NCI-H1417 (cell line): ENCODE results near the gene CLCA2.

ENCODE experiments used
- DNase-seq, 3 experiments: peaks; one replicate each; lab custom pipeline; 2025; lab: John Stamatoyannopoulos, UW

CLCA2 gene, protein sequence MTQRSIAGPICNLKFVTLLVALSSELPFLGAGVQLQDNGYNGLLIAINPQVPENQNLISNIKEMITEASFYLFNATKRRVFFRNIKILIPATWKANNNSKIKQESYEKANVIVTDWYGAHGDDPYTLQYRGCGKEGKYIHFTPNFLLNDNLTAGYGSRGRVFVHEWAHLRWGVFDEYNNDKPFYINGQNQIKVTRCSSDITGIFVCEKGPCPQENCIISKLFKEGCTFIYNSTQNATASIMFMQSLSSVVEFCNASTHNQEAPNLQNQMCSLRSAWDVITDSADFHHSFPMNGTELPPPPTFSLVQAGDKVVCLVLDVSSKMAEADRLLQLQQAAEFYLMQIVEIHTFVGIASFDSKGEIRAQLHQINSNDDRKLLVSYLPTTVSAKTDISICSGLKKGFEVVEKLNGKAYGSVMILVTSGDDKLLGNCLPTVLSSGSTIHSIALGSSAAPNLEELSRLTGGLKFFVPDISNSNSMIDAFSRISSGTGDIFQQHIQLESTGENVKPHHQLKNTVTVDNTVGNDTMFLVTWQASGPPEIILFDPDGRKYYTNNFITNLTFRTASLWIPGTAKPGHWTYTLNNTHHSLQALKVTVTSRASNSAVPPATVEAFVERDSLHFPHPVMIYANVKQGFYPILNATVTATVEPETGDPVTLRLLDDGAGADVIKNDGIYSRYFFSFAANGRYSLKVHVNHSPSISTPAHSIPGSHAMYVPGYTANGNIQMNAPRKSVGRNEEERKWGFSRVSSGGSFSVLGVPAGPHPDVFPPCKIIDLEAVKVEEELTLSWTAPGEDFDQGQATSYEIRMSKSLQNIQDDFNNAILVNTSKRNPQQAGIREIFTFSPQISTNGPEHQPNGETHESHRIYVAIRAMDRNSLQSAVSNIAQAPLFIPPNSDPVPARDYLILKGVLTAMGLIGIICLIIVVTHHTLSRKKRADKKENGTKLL

DNA sequence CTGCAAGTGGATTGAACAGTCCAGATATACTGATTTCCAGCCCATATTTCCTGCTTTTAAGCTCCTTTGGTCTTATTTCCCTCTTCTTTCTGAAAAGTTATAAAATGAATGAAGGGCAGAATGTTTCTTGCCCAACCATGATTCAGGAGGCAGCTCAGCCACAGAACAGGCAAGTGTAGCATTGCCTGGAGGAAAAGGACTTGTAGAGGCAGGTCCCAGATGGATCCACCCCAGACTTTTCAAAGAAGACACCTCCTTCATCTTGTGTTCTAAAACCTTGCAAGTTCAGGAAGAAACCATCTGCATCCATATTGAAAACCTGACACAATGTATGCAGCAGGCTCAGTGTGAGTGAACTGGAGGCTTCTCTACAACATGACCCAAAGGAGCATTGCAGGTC is at the start of gene CLCA2:
CLCA2 (plus strand) TSS at position 299 of the 400 bp plus-strand sequence; CDS start at position 376, 77 bp downstream.
- DNase-seq: no peak

- DNase-seq: no peak
Observed at GRCh38 chr1:86375688-86376087, 48.3 kb upstream of the CLCA2 start.

DNA sequence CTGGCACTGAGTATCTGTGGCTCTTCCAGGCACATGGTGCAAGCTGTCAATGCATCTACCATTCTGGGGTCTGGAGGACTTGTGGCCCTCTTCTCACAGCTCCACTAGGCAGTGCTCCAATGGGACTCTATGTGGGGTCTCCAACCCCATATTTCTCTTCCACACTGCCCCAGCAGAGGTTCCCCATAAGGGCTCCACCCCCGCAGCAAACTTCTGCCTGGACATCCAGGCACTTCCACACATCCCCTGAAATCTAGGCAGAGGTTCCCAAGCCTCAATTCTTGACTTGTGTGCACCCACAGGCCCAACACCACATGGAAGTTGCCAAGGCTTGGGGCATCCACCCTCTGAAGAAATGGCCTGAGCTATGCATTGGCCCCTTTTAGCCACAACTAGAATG is 46.6 kb upstream of the CLCA2 start:
- DNase-seq: no peak

DNA sequence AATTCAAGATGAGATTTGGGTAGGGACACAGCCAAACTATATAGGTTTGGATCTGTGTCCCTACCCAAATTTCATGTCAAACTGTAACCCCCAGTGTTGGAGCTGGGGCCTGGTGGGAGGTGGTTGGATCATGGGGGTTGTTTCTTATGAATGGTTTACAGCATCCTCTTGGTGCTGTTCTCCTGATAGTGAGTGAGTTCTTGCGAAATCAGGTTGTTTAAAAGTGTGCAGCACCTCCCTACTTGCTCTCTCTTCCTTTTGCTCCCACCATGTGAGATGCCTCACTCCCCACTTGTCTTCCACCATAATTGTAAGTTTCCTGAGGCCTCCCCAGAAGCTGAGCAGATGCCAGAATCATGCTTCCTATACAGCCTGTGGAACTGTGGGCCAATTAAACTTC is 45.2 kb upstream of the CLCA2 start:
- DNase-seq: no peak

GRCh38 chr1:86380257-86380861 is 43.6 kb upstream of the CLCA2 start:
- peak; percentile 7 to 79 (median 53) for DNase-seq

- DNase-seq: no peak
Observed at GRCh38 chr1:86381223-86381622, 42.7 kb upstream of the CLCA2 start.

GRCh38 chr1:86382878-86383277 is 41.1 kb upstream of the CLCA2 start:
- DNase-seq: no peak

DNA sequence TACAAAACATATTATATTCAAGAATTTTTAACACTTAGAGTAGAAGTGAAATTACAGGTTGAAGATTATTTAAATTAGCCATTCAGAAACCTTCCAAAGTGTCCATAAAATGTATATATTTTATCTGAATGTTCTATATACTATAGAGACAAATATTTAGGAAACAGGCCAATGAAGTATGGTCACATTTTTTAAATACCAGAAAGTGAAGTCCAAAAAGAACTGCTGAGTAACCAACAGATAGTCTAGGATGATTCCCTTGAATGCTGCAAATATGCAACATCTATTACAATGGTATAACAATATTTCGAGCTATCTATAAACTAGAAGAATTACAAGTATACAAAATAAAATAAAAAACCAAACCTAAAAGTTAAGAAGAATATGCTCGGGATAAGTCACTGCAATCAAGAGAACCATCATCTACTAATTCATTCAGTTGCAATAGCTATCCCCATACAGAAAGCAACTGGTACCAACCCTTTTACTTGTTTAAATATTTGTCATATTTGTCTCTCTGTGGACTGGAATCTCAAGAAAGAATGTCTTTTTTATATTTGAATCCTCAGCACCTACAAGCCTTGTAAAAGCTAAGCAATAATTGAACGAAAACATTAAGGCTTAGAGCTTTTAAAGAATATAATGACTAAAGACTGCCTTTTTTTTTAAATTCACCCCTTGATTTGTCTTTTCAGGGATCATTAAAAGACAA is 35.9 kb upstream of the CLCA2 start:
- no peak for DNase-seq

DNA sequence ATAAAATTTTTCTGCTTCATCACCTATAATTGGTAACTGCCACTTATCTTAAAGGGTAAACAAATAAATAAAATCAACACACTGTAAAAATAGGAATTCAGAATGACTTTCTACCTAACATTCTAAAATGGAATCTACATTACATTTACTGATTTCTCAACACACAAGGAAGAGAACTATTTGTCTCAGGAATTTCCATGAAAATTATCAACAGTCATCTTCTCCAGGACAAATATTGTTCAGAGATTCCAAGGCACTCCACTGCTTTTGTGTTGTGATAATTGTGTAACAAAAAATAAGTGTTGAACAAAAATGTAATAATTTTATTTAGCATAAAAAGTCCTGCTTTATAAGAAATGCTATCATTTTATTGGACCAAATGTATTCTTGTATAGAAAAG is 35.2 kb upstream of the CLCA2 start:
- no peak for DNase-seq

GRCh38 chr1:86389307-86389706 is 34.7 kb upstream of the CLCA2 start:
- DNase-seq: no peak

GRCh38 chr1:86394416-86394815 is 29.6 kb upstream of the CLCA2 start:
- no peak for DNase-seq

- DNase-seq: peak; percentile 82 to 93 (median 85)
Observed at GRCh38 chr1:86395751-86396497, 28.0 kb upstream of the CLCA2 start, which contains the start of gene ODF2L. Gene ODF2L, minus strand, starts transcription at chr1:86396323. Its CDS starts 9,296 bp downstream, at chr1:86387027.

DNA sequence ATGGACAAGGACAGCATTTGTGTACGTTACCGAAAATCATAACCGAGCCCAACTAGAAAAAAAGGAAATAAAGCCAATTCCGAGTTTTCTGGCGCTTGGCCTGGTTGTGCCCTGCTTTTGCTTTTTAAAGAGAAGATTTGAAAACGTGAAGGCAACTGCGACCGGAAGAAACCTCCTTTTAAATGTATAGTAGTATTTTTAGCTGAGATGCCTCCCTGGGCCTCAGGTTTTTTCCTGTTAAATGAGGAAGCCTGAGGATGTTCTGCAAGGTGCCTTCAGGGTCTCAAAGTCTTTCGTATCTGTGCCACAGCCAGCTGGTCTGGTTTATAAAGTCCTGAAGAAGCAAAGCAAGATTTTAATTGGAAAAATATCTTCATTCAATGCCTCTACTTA is 27.5 kb upstream of the CLCA2 start:
- DNase-seq: no peak

DNA sequence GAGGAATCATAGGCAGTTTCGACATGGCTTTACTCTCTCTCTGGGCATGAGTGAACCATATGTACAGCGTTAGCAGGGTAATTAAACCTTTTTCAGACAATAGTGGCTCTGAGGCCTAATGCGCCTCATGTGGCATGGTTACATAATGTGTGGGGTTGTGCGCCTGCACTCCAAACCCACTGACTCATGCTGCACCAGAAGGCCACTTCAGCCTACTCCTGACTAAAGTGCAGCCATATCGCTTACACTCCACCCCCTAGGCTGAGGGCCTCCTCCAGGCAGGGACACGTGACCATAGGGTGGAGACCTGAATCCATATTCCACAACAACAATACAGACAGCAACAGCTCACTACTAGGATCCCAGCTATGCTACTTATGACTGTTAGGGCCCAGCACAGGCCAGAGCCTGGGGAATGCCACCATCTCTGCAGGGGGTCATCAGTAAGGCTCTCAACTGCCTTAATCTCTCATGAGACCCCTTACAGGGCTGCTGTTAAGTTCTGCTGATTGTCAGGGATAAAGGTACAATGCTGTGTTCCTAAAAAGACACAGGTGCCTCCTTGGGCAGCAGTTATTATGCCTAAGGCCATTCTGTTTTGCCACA is 14.5 kb upstream of the CLCA2 start:
- peak; percentile 12 to 93 (median 53) for DNase-seq

- no peak for DNase-seq
Observed at GRCh38 chr1:86410879-86411278, 13.1 kb upstream of the CLCA2 start.

GRCh38 chr1:86416343-86416742 is 7.6 kb upstream of the CLCA2 start:
- DNase-seq: peak in 2 of 3 experiments; percentile 68 to 92

DNA sequence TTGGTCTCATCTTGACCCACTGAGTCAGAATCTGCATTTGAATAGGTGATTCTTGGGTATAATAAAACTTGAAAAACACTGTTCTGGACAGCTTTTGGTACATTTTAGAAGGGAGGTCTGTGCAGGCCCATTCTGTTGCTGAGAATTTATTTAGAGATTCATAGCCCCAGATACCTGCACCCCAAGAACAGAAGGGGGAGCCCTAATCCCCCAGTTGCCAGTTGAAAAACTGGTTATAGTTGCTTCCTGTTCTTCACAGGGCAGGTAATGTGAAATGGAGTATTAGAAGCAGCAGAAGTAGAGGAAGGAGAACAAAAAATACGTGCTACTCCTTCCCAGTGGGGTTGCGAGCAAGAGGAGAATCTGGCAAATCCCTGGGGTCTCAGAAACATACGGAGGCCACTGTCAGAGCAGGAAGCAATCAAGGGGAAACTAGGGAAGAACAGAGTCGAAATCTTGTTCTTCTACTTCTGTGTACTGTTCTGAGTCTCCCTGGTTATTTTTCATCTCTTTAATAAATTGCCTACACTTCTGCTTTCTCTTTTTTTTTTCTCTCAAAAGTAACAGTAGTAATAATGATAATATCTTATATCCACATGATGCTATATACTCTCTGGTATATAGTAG is 4.6 kb upstream of the CLCA2 start:
- peak; percentile 2 to 38 (median 7) for DNase-seq

- DNase-seq: no peak
Observed at GRCh38 chr1:86421601-86422280, 2.2 kb upstream of the CLCA2 start.

DNA sequence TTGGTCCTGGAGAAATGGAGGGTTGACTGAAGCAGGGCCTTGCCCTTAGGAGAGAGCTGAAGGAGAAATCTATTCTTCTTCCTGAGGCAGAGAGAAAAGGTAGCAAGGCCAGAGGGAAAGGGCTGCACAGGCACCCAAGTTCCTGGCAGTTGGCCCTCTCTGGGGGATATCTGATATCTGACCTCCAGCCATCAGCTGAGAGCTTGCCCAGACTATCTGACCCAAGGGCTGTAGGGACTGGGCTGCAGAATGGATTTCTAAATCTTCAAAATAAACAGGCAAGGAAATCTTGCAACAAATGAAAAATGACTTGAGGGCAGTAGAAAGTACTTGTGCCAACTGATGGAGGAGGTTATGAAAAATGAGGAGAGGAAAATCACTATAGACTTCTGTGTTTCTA is 498 bp upstream of the CLCA2 start:
- DNase-seq: no peak
